Measurements from ENCODE around the gene PPP2R2C. TPM values are rescaled to one million over a fixed set of nuclear protein-coding genes. Genes with fewer than 3 reads are reported as not detected.

The PPP2R2C gene
- total RNA-seq, 2 donors from 2014 or later = 0.05 to 0.35 TPM

GRCh38 chr4:6307891-6308290, 164.5 kb downstream of the PPP2R2C start:
- intact Hi-C loops (cut with DNase I) = no loop called here
- Histone ChIP-seq H3K27ac (no peak overlapping the region), H3K36me3 (no peaks in the 10 kb centered on the region), H3K9me3 (no peaks in the 10 kb centered on the region), H3K27me3 (peaks cover 15% of the 10 kb centered on the region), H3K4me3 (no peak overlapping the region), H3K9ac (ENCODE audit: low read depth in 2 of 2, low read length in 2 of 2) (no peak overlapping the region), H3K4me1 (no peaks in the 10 kb centered on the region)
- no peak for TF ChIP-seq CTCF (IDR thresholded peaks at IDR 0.05)
- no peak for DNase-seq

- H3K27ac ChIP-seq = no peak overlapping the region
- no peak for TF ChIP-seq CTCF (IDR thresholded peaks at IDR 0.05)
These were observed 165.2 kb downstream of the PPP2R2C start for GRCh38 chr4:6307230-6307629.

GRCh38 chr4:6306299-6306698, 166.1 kb downstream of the PPP2R2C start:
- Histone ChIP-seq H3K4me1 (no peaks in the 10 kb centered on the region), H3K9ac (ENCODE audit: low read depth in 2 of 2, low read length in 2 of 2) (no peak overlapping the region), H3K27ac (no peak overlapping the region), H3K27me3 (peaks cover 15% of the 10 kb centered on the region), H3K36me3 (no peaks in the 10 kb centered on the region), H3K4me3 (no peak overlapping the region), H3K9me3 (no peaks in the 10 kb centered on the region)
- no peak for DNase-seq
- no peak for TF ChIP-seq CTCF (IDR thresholded peaks at IDR 0.05)
- intact Hi-C loops (cut with DNase I) = no loop called here

More at GRCh38 chr4:6307230-6307629, 165.2 kb downstream of the PPP2R2C start:
- Histone ChIP-seq H3K9me3 (no peaks in the 10 kb centered on the region), H3K4me1 (no peaks in the 10 kb centered on the region), H3K4me3 (no peak overlapping the region), H3K36me3 (no peaks in the 10 kb centered on the region), H3K27me3 (peaks cover 15% of the 10 kb centered on the region), H3K9ac (ENCODE audit: low read depth in 2 of 2, low read length in 2 of 2) (no peak overlapping the region)
- DNase-seq = no peak
- intact Hi-C loops (cut with DNase I) = no loop called here

GRCh38 chr4:6303943-6304342, 168.5 kb downstream of the PPP2R2C start:
- Histone ChIP-seq H3K36me3 (no peaks in the 10 kb centered on the region), H3K9ac (ENCODE audit: low read depth in 2 of 2, low read length in 2 of 2) (no peak overlapping the region), H3K9me3 (no peaks in the 10 kb centered on the region), H3K27me3 (peaks cover 3% of the 10 kb centered on the region), H3K27ac (no peak overlapping the region), H3K4me1 (no peaks in the 10 kb centered on the region), H3K4me3 (no peak overlapping the region)
- intact Hi-C loops (cut with DNase I) = no loop called here
- no peak for DNase-seq
- TF ChIP-seq CTCF (IDR thresholded peaks at IDR 0.05) = no peak

- H3K4me3 ChIP-seq = no peak overlapping the region
- H3K36me3 ChIP-seq = no peaks in the 10 kb centered on the region
- no peaks in the 10 kb centered on the region for H3K9me3 ChIP-seq
- intact Hi-C loops (cut with DNase I) = no loop called here
- no peak overlapping the region for H3K27ac ChIP-seq
- no peak overlapping the region for H3K9ac ChIP-seq (ENCODE audit: low read depth in 2 of 2, low read length in 2 of 2)
- DNase-seq = no peak
- H3K27me3 ChIP-seq = no peaks in the 10 kb centered on the region
- no peak for TF ChIP-seq CTCF (IDR thresholded peaks at IDR 0.05)
- H3K4me1 ChIP-seq = no peaks in the 10 kb centered on the region
These were observed 169.5 kb downstream of the PPP2R2C start for GRCh38 chr4:6302869-6303268.
